Measurements from ENCODE around the gene TLL1.

The TLL1 gene

DNA sequence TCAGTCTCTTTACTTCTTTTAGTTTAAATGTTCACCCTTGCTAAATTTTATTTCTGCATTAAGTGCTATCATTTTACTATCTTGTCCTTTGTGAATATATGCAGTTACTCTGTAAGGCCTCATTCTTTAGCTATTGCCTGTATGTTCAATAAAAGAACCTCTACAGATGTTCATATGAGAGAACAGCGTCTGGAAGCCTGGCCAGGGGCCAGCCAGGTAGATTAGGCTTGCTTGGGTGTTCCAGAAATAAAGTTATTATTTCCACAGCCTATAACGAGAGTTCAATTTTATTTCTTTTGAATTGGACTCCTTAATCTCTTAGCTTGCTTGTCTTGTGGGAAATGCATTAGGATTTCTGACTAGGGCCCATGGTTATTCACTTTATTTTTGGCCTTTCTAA, 214.5 kb downstream of the TLL1 start:
- Histone ChIP-seq H3F3A (ENCODE audit: control insufficient read depth, insufficient read depth) (no peaks in the 10 kb centered on the region), H3K4me2 (ENCODE audit: low read length) (no peak overlapping the region), H3K79me2 (ENCODE audit: control insufficient read depth, low read length) (no peaks in the 10 kb centered on the region), H3K9me2 (replicated peaks; ENCODE audit: control insufficient read depth, low read length) (no peaks in the 10 kb centered on the region), H3K4me1 (ENCODE audit: control insufficient read depth, low read length) (no peaks in the 10 kb centered on the region), H3K27ac (ENCODE audit: low read depth, low read length) (no peak overlapping the region), H4K20me1 (ENCODE audit: control insufficient read depth, insufficient read depth, low read depth, low read length) (no peaks in the 10 kb centered on the region), H3K36me3 (ENCODE audit: control insufficient read depth, low read length) (no peaks in the 10 kb centered on the region), H3K9me3 (ENCODE audit: control insufficient read depth, insufficient read depth, low read length) (no peaks in the 10 kb centered on the region), H3K27me3 (ENCODE audit: control insufficient read depth, low read length) (no peaks in the 10 kb centered on the region), H3K4me3 (ENCODE audit: low read length) (no peak overlapping the region)
- TF ChIP-seq, protein P1, sequence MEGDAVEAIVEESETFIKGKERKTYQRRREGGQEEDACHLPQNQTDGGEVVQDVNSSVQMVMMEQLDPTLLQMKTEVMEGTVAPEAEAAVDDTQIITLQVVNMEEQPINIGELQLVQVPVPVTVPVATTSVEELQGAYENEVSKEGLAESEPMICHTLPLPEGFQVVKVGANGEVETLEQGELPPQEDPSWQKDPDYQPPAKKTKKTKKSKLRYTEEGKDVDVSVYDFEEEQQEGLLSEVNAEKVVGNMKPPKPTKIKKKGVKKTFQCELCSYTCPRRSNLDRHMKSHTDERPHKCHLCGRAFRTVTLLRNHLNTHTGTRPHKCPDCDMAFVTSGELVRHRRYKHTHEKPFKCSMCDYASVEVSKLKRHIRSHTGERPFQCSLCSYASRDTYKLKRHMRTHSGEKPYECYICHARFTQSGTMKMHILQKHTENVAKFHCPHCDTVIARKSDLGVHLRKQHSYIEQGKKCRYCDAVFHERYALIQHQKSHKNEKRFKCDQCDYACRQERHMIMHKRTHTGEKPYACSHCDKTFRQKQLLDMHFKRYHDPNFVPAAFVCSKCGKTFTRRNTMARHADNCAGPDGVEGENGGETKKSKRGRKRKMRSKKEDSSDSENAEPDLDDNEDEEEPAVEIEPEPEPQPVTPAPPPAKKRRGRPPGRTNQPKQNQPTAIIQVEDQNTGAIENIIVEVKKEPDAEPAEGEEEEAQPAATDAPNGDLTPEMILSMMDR (IDR thresholded peaks at IDR 0.05; ENCODE audit: low read depth, low read length, poor library complexity, severe bottlenecking) = no peak
- TF ChIP-seq EZH2phosphoT487 (IDR thresholded peaks at IDR 0.05; ENCODE audit: borderline replicate concordance, low read length) = no peak

DNA sequence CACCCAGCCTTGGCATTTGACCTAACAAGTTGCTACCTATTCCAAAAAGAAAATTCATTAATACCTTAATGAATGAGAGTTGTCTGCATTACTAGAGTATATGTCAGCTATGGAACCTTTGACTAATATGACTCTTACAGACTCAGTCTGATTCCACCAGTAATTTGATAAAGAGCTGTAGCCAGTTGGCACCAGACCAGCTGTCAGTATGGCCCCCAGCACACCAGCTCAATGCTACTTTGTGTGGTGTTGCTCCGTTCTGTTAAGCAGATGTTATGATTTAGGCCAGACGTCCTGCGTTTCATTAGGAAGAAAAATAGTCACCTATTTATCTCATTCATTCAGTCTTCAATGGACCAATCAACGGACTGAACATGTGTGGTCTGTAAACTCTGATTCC, 215.5 kb downstream of the TLL1 start:
- no peak for TF ChIP-seq EZH2phosphoT487 (IDR thresholded peaks at IDR 0.05; ENCODE audit: borderline replicate concordance, low read length)
- TF ChIP-seq, protein P1 (IDR thresholded peaks at IDR 0.05; ENCODE audit: low read depth, low read length, poor library complexity, severe bottlenecking) = no peak
- Histone ChIP-seq H3K79me2 (ENCODE audit: control insufficient read depth, low read length) (no peaks in the 10 kb centered on the region), H3K4me3 (ENCODE audit: low read length) (no peak overlapping the region), H3K9me2 (replicated peaks; ENCODE audit: control insufficient read depth, low read length) (no peaks in the 10 kb centered on the region), H3K4me1 (ENCODE audit: control insufficient read depth, low read length) (no peaks in the 10 kb centered on the region), H3F3A (ENCODE audit: control insufficient read depth, insufficient read depth) (no peaks in the 10 kb centered on the region), H4K20me1 (ENCODE audit: control insufficient read depth, insufficient read depth, low read depth, low read length) (no peaks in the 10 kb centered on the region), H3K36me3 (ENCODE audit: control insufficient read depth, low read length) (no peaks in the 10 kb centered on the region), H3K9me3 (ENCODE audit: control insufficient read depth, insufficient read depth, low read length) (no peaks in the 10 kb centered on the region), H3K27ac (ENCODE audit: low read depth, low read length) (no peak overlapping the region), H3K4me2 (ENCODE audit: low read length) (no peak overlapping the region), H3K27me3 (ENCODE audit: control insufficient read depth, low read length) (no peaks in the 10 kb centered on the region)

DNA sequence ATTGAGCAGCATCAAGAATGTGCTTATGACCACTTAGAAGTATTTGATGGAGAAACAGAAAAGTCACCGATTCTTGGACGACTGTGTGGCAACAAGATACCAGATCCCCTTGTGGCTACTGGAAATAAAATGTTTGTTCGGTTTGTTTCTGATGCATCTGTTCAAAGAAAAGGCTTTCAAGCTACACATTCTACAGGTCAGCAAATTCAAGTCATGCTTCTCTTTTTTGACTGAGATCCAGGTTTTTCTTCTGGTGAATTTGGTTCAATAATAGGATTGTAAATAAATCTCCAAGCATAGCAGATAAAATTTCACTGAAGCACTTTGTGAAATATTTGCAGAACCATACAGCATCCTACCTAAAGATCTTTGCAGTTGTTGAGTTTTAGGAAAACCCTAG, 218.1 kb downstream of the TLL1 start:
- H3F3A ChIP-seq (ENCODE audit: control insufficient read depth, insufficient read depth) = no peaks in the 10 kb centered on the region
- no peak overlapping the region for H3K27ac ChIP-seq (ENCODE audit: low read depth, low read length)
- TF ChIP-seq, protein P1 (IDR thresholded peaks at IDR 0.05; ENCODE audit: low read depth, low read length, poor library complexity, severe bottlenecking) = no peak
- no peak for TF ChIP-seq EZH2phosphoT487 (IDR thresholded peaks at IDR 0.05; ENCODE audit: borderline replicate concordance, low read length)
- no peaks in the 10 kb centered on the region for H3K27me3 ChIP-seq (ENCODE audit: control insufficient read depth, low read length)
- no peaks in the 10 kb centered on the region for H3K79me2 ChIP-seq (ENCODE audit: control insufficient read depth, low read length)
- H3K9me2 ChIP-seq (replicated peaks; ENCODE audit: control insufficient read depth, low read length) = no peaks in the 10 kb centered on the region
- H4K20me1 ChIP-seq (ENCODE audit: control insufficient read depth, insufficient read depth, low read depth, low read length) = no peaks in the 10 kb centered on the region
- H3K9me3 ChIP-seq (ENCODE audit: control insufficient read depth, insufficient read depth, low read length) = no peaks in the 10 kb centered on the region
- H3K4me2 ChIP-seq (ENCODE audit: low read length) = no peak overlapping the region
- no peaks in the 10 kb centered on the region for H3K36me3 ChIP-seq (ENCODE audit: control insufficient read depth, low read length)
- no peaks in the 10 kb centered on the region for H3K4me1 ChIP-seq (ENCODE audit: control insufficient read depth, low read length)
- no peak overlapping the region for H3K4me3 ChIP-seq (ENCODE audit: low read length)
